ENCODE results near the gene MAML3. TPM values are rescaled to one million over a fixed set of nuclear protein-coding genes. Genes with fewer than 3 reads are reported as not detected.

Gene MAML3
- total RNA-seq, 1 donor from 2014 or later: 8.0 TPM

- Mint-ChIP-seq H3K4me1 (ENCODE audit: unreplicated experiment) (peaks cover 2% of the 10 kb centered on the region), H3K27ac (ENCODE audit: unreplicated experiment) (no peak overlapping the region), H3K9me3 (ENCODE audit: unreplicated experiment) (no peaks in the 10 kb centered on the region), H3K36me3 (ENCODE audit: unreplicated experiment) (no peaks in the 10 kb centered on the region), H3K4me3 (ENCODE audit: unreplicated experiment) (no peak overlapping the region), H3K27me3 (ENCODE audit: unreplicated experiment) (peaks cover 8% of the 10 kb centered on the region)
- no peak for DNase-seq (ENCODE audit: extremely low spot score, unreplicated experiment)
- no peak for TF ChIP-seq CTCF (IDR thresholded peaks at IDR 0.05)
These were observed 306.0 kb downstream of the MAML3 start for GRCh38 chr4:139848028-139848427.

GRCh38 chr4:139847602-139848001 lies 306.4 kb downstream of the MAML3 start:
- no peak overlapping the region for H3K27ac Mint-ChIP-seq (ENCODE audit: unreplicated experiment)
- H3K9me3 Mint-ChIP-seq (ENCODE audit: unreplicated experiment): no peaks in the 10 kb centered on the region
- H3K4me3 Mint-ChIP-seq (ENCODE audit: unreplicated experiment): no peak overlapping the region
- no peak for DNase-seq (ENCODE audit: extremely low spot score, unreplicated experiment)
- peaks cover 8% of the 10 kb centered on the region for H3K27me3 Mint-ChIP-seq (ENCODE audit: unreplicated experiment)
- no peak for TF ChIP-seq CTCF (IDR thresholded peaks at IDR 0.05)
- H3K4me1 Mint-ChIP-seq (ENCODE audit: unreplicated experiment): peaks cover 2% of the 10 kb centered on the region
- H3K36me3 Mint-ChIP-seq (ENCODE audit: unreplicated experiment): no peaks in the 10 kb centered on the region

- no peak overlapping the region for H3K4me3 Mint-ChIP-seq (ENCODE audit: unreplicated experiment)
- no peak for TF ChIP-seq CTCF (IDR thresholded peaks at IDR 0.05)
- H3K27me3 Mint-ChIP-seq (ENCODE audit: unreplicated experiment): peaks cover 8% of the 10 kb centered on the region
- H3K9me3 Mint-ChIP-seq (ENCODE audit: unreplicated experiment): no peaks in the 10 kb centered on the region
- no peak overlapping the region for H3K27ac Mint-ChIP-seq (ENCODE audit: unreplicated experiment)
- no peak for DNase-seq (ENCODE audit: extremely low spot score, unreplicated experiment)
- no peaks in the 10 kb centered on the region for H3K36me3 Mint-ChIP-seq (ENCODE audit: unreplicated experiment)
- peaks cover 2% of the 10 kb centered on the region for H3K4me1 Mint-ChIP-seq (ENCODE audit: unreplicated experiment)
These were observed 307.2 kb downstream of the MAML3 start for GRCh38 chr4:139846766-139847165.

GRCh38 chr4:139845453-139846093 lies 308.4 kb downstream of the MAML3 start:
- TF ChIP-seq CTCF (IDR thresholded peaks at IDR 0.05): no peak
- H3K36me3 Mint-ChIP-seq (ENCODE audit: unreplicated experiment): no peaks in the 10 kb centered on the region
- no peak overlapping the region for H3K27ac Mint-ChIP-seq (ENCODE audit: unreplicated experiment)
- peaks cover 2% of the 10 kb centered on the region for H3K4me1 Mint-ChIP-seq (ENCODE audit: unreplicated experiment)
- no peak for DNase-seq (ENCODE audit: extremely low spot score, unreplicated experiment)
- H3K27me3 Mint-ChIP-seq (ENCODE audit: unreplicated experiment): peaks cover 8% of the 10 kb centered on the region
- no peak overlapping the region for H3K4me3 Mint-ChIP-seq (ENCODE audit: unreplicated experiment)
- H3K9me3 Mint-ChIP-seq (ENCODE audit: unreplicated experiment): no peaks in the 10 kb centered on the region

GRCh38 chr4:139844459-139845036 lies 309.4 kb downstream of the MAML3 start:
- no peaks in the 10 kb centered on the region for H3K36me3 Mint-ChIP-seq (ENCODE audit: unreplicated experiment)
- no peak overlapping the region for H3K4me3 Mint-ChIP-seq (ENCODE audit: unreplicated experiment)
- TF ChIP-seq CTCF (IDR thresholded peaks at IDR 0.05): no peak
- H3K27ac Mint-ChIP-seq (ENCODE audit: unreplicated experiment): no peak overlapping the region
- H3K27me3 Mint-ChIP-seq (ENCODE audit: unreplicated experiment): peaks cover 8% of the 10 kb centered on the region
- no peak for DNase-seq (ENCODE audit: extremely low spot score, unreplicated experiment)
- H3K4me1 Mint-ChIP-seq (ENCODE audit: unreplicated experiment): peaks cover 2% of the 10 kb centered on the region
- no peaks in the 10 kb centered on the region for H3K9me3 Mint-ChIP-seq (ENCODE audit: unreplicated experiment)
